PFSK-1 (cell line): ENCODE data around the gene ZNF618.

Experiments
- FOXP2 ChIP-seq: optimal IDR thresholded peaks from 2 replicates; pipeline ENCODE3; 2011; ENCODE audit warnings: borderline replicate concordance, control low read depth, inconsistent platforms; ENCODE audit not compliant: insufficient read depth; ENCODE audit errors: extremely low read length, extremely low read depth
- POLR2AphosphoS5 ChIP-seq: IDR thresholded peaks from 2 replicates; pipeline ENCODE4 v1.6.1; 2012; ENCODE audit warnings: low read depth, mild to moderate bottlenecking, control low read depth, low read length, moderate library complexity
- REST ChIP-seq, 2 experiments: IDR thresholded peaks; 2 replicates each; pipeline versions ENCODE4 v1.6.1 to v1.8.0; 2011 to 2012; ENCODE audit warnings: low read depth in 2 of 2, low read length in 2 of 2, control low read depth in 1 of 2, inconsistent platforms in 1 of 2, mild to moderate bottlenecking in 1 of 2, moderate library complexity in 1 of 2; ENCODE audit not compliant: insufficient read depth in 1 of 2
- SIN3A ChIP-seq: IDR thresholded peaks from 2 replicates; pipeline ENCODE4 v1.6.1; 2012; ENCODE audit warnings: mild to moderate bottlenecking, low read length, moderate library complexity, borderline replicate concordance; ENCODE audit not compliant: insufficient read depth
- TAF1 ChIP-seq: IDR thresholded peaks from 2 replicates; pipeline ENCODE4 v1.6.1; 2012; ENCODE audit warnings: low read length, control low read depth, borderline replicate concordance; ENCODE audit not compliant: insufficient read depth

The ZNF618 gene

GRCh38 chr9:113910036-113910639, 34.0 kb downstream of the ZNF618 start:
- TF ChIP-seq POLR2AphosphoS5 (no peak), TAF1 (no peak), FOXP2 (no peak), REST (IDR thresholded peaks at IDR 0.05; ENCODE audit: insufficient read depth in 1 of 2, low read depth in 2 of 2, low read length in 2 of 2) (no peak), SIN3A (no peak)

GRCh38 chr9:113911850-113912557, 35.9 kb downstream of the ZNF618 start:
- no peak for TF ChIP-seq REST (IDR thresholded peaks at IDR 0.05; ENCODE audit: insufficient read depth in 1 of 2, low read depth in 2 of 2, low read length in 2 of 2)
- TF ChIP-seq FOXP2, result no peak
- no peak for TF ChIP-seq TAF1
- TF ChIP-seq SIN3A, result no peak
- TF ChIP-seq POLR2AphosphoS5, result no peak

- TF ChIP-seq TAF1, result no peak
- no peak for TF ChIP-seq FOXP2
- TF ChIP-seq SIN3A, result no peak
- no peak for TF ChIP-seq REST (IDR thresholded peaks at IDR 0.05; ENCODE audit: insufficient read depth in 1 of 2, low read depth in 2 of 2, low read length in 2 of 2)
- no peak for TF ChIP-seq POLR2AphosphoS5
These were observed 36.7 kb downstream of the ZNF618 start for GRCh38 chr9:113912816-113913215.

GRCh38 chr9:113913426-113914195, 37.5 kb downstream of the ZNF618 start:
- TF ChIP-seq REST (IDR thresholded peaks at IDR 0.05; ENCODE audit: insufficient read depth in 1 of 2, low read depth in 2 of 2, low read length in 2 of 2), result no peak
- TF ChIP-seq POLR2AphosphoS5, result no peak
- TF ChIP-seq SIN3A, result no peak
- no peak for TF ChIP-seq TAF1
- TF ChIP-seq FOXP2, result no peak
